Large intestine (tissue), 3 donors: ENCODE data around the gene FAM120A. TPM values are rescaled to one million over a fixed set of nuclear protein-coding genes. Genes with fewer than 3 reads are reported as not detected.
A peak's percentile ranks its signal among the peaks of the same experiment; 100 is the strongest.

Source experiments
- DNase-seq, 2 donors: peaks; one replicate each; pipeline versions ENCODE4 v3.0.0 to v3.0.0-alpha.2; 2013
- H3K27ac ChIP-seq: one replicate; pipeline ENCODE4 v1.5.1; 2013; ENCODE audit warnings: low read length
- H3K27me3 ChIP-seq: 2 replicates; pipeline ENCODE4 v1.6.1; 2013; ENCODE audit warnings: low read length; ENCODE audit not compliant: control insufficient read depth, insufficient read depth
- H3K36me3 ChIP-seq: 2 replicates; pipeline ENCODE4 v1.6.1; 2013; ENCODE audit warnings: low read length; ENCODE audit not compliant: control insufficient read depth, insufficient read depth
- H3K4me1 ChIP-seq: one replicate; pipeline ENCODE4 v1.6.1; 2013; ENCODE audit warnings: low read length; ENCODE audit not compliant: control insufficient read depth, insufficient read depth
- H3K4me3 ChIP-seq: one replicate; pipeline ENCODE4 v1.5.1; 2013; ENCODE audit warnings: low read length
- H3K9me3 ChIP-seq: one replicate; pipeline ENCODE4 v1.6.1; 2013; ENCODE audit warnings: mild to moderate bottlenecking, low read depth, low read length, moderate library complexity; ENCODE audit not compliant: control insufficient read depth
- WGBS: methylation state at CpG from one replicate; pipeline ENCODE4 v1.1.5; 2013; ENCODE audit warnings: low lambda C conversion rate; ENCODE audit not compliant: insufficient coverage; 5-methylcytosine and 5-hydroxymethylcytosine counted together
- polyA plus RNA-seq: library from polyadenylated mRNA; unstranded; fragments of 120-200 nt; gene quantifications from one replicate; pipeline ENCODE4 v1.2.1, GENCODE V29; 2013

The FAM120A gene
- polyA plus RNA-seq, 1 donor = 80.8 TPM

- no peak for DNase-seq
Observed at GRCh38 chr9:93440896-93441580, 10.4 kb upstream of the FAM120A start.

GRCh38 chr9:93446073-93446472 is 5.4 kb upstream of the FAM120A start:
- DNase-seq = no peak
- 50% methylated on average over 2 of the region's 3 CpGs for WGBS

More at GRCh38 chr9:93440896-93441580, 10.4 kb upstream of the FAM120A start:
- H3K36me3 ChIP-seq = peaks cover 3% of the 10 kb centered on the region
- H3K4me1 ChIP-seq = no peaks in the 10 kb centered on the region
- no peaks in the 10 kb centered on the region for H3K9me3 ChIP-seq
- H3K4me3 ChIP-seq = no peak overlapping the region
- no peak overlapping the region for H3K27ac ChIP-seq
- WGBS = no CpG with 5 or more reads among the region's 8 CpGs
- no peaks in the 10 kb centered on the region for H3K27me3 ChIP-seq

GRCh38 chr9:93447655-93448054 is 3.8 kb upstream of the FAM120A start:
- 100% methylated on average over 1 of the region's 4 CpGs for WGBS
- no peak for DNase-seq
- no peaks in the 10 kb centered on the region for H3K27me3 ChIP-seq
- no peak overlapping the region for H3K27ac ChIP-seq
- peaks cover 27% of the 10 kb centered on the region for H3K36me3 ChIP-seq
- H3K4me1 ChIP-seq = peaks cover 9% of the 10 kb centered on the region
- H3K9me3 ChIP-seq = no peaks in the 10 kb centered on the region
- H3K4me3 ChIP-seq = no peak overlapping the region

More at GRCh38 chr9:93446073-93446472, 5.4 kb upstream of the FAM120A start:
- H3K4me1 ChIP-seq = peaks cover 9% of the 10 kb centered on the region
- no peaks in the 10 kb centered on the region for H3K9me3 ChIP-seq
- peaks cover 27% of the 10 kb centered on the region for H3K36me3 ChIP-seq
- H3K27me3 ChIP-seq = no peaks in the 10 kb centered on the region
- no peak overlapping the region for H3K4me3 ChIP-seq
- no peak overlapping the region for H3K27ac ChIP-seq

- Histone ChIP-seq H3K27me3 (no peaks in the 10 kb centered on the region), H3K4me3 (peak overlapping the region; percentile 94), H3K36me3 (peaks cover 15% of the 10 kb centered on the region), H3K9me3 (no peaks in the 10 kb centered on the region), H3K4me1 (peaks cover 22% of the 10 kb centered on the region), H3K27ac (peak overlapping the region; percentile 85)
- peak in 1 of 2 donors; percentile 60 for DNase-seq
- no CpG with 5 or more reads among the region's 92 CpGs for WGBS
Observed at GRCh38 chr9:93451849-93452709, 594 bp downstream of the FAM120A start.

GRCh38 chr9:93452710-93453046 is 1.2 kb downstream of the FAM120A start:
- H3K4me3 ChIP-seq = peak overlapping the region; percentile 94
- H3K36me3 ChIP-seq = peaks cover 9% of the 10 kb centered on the region
- no peaks in the 10 kb centered on the region for H3K27me3 ChIP-seq
- peak overlapping the region; percentile 85 for H3K27ac ChIP-seq
- no CpG with 5 or more reads among the region's 10 CpGs for WGBS
- H3K9me3 ChIP-seq = no peaks in the 10 kb centered on the region
- no peak for DNase-seq
- H3K4me1 ChIP-seq = peaks cover 27% of the 10 kb centered on the region

- Histone ChIP-seq H3K36me3 (peaks cover 3% of the 10 kb centered on the region), H3K27ac (peak within 1 kb of the TSS; percentile 85), H3K27me3 (no peaks in the 10 kb centered on the region), H3K4me1 (peaks cover 33% of the 10 kb centered on the region), H3K9me3 (no peaks in the 10 kb centered on the region), H3K4me3 (peak within 1 kb of the TSS; percentile 94)
- 8% methylated on average over 2 of the region's 34 CpGs for WGBS
- peak; percentile 89 to 95 for DNase-seq
Observed at GRCh38 chr9:93453047-93453914, 1.8 kb downstream of the FAM120A start, which contains the start of gene FAM120AOS. Gene FAM120AOS, minus strand, starts transcription at chr9:93453581. Its CDS starts 872 bp downstream, at chr9:93452709.

GRCh38 chr9:93456022-93456421 is 4.5 kb downstream of the FAM120A start:
- no CpG with 5 or more reads among the region's 1 CpG for WGBS
- Histone ChIP-seq H3K27me3 (no peaks in the 10 kb centered on the region), H3K27ac (peak overlapping the region; percentile 62), H3K4me1 (peaks cover 32% of the 10 kb centered on the region), H3K9me3 (no peaks in the 10 kb centered on the region), H3K36me3 (no peaks in the 10 kb centered on the region), H3K4me3 (no peak overlapping the region)
- DNase-seq = peak in 1 of 2 donors; percentile 49

- Histone ChIP-seq H3K9me3 (no peaks in the 10 kb centered on the region), H3K27ac (peak overlapping the region; percentile 62), H3K27me3 (no peaks in the 10 kb centered on the region), H3K4me3 (no peak overlapping the region), H3K4me1 (peaks cover 35% of the 10 kb centered on the region), H3K36me3 (no peaks in the 10 kb centered on the region)
- DNase-seq = peak; percentile 67 to 83
- WGBS = no CpG with 5 or more reads among the region's 2 CpGs
Observed at GRCh38 chr9:93456504-93456903, 5.0 kb downstream of the FAM120A start.

GRCh38 chr9:93457006-93457405 is 5.5 kb downstream of the FAM120A start:
- Histone ChIP-seq H3K27me3 (no peaks in the 10 kb centered on the region), H3K36me3 (no peaks in the 10 kb centered on the region), H3K27ac (peak overlapping the region; percentile 62), H3K9me3 (no peaks in the 10 kb centered on the region), H3K4me3 (no peak overlapping the region), H3K4me1 (peaks cover 35% of the 10 kb centered on the region)
- DNase-seq = no peak
- WGBS = no CpG with 5 or more reads among the region's 1 CpG

- peaks cover 35% of the 10 kb centered on the region for H3K4me1 ChIP-seq
- no peaks in the 10 kb centered on the region for H3K9me3 ChIP-seq
- no peaks in the 10 kb centered on the region for H3K27me3 ChIP-seq
- H3K27ac ChIP-seq = no peak overlapping the region
- WGBS = no CpG with 5 or more reads among the region's 4 CpGs
- H3K36me3 ChIP-seq = no peaks in the 10 kb centered on the region
- H3K4me3 ChIP-seq = no peak overlapping the region
- DNase-seq = no peak
Observed at GRCh38 chr9:93458712-93459111, 7.2 kb downstream of the FAM120A start.
